ENCODE results near the gene PIKFYVE.
"Not testable (repeated sequence)": the region's sequence is repeated elsewhere in the genome, so short reads cannot be mapped to it uniquely, and the experiment has no call there.

Gene PIKFYVE

GRCh38 chr2:208384637-208385036 lies 118.6 kb downstream of the PIKFYVE start:
- no peak for DNase-seq (ENCODE audit: low read depth)
- no peak overlapping the region for H3K4me3 ChIP-seq (ENCODE audit: low read depth, low read length)
- no peak for TF ChIP-seq MYC (IDR thresholded peaks at IDR 0.05; ENCODE audit: low read depth, low read length)
- TF ChIP-seq POLR2A (IDR thresholded peaks at IDR 0.05; ENCODE audit: extremely low read depth, insufficient read length), result no peak
- TF ChIP-seq CTCF (IDR thresholded peaks at IDR 0.05; ENCODE audit: low read depth, low read length), result no peak
- no peak for TF ChIP-seq MAX (IDR thresholded peaks at IDR 0.05; ENCODE audit: low read depth, low read length)

- no peak overlapping the region for H3K4me3 ChIP-seq (ENCODE audit: low read depth, low read length)
- TF ChIP-seq POLR2A (IDR thresholded peaks at IDR 0.05; ENCODE audit: extremely low read depth, insufficient read length) (no peak), CTCF (IDR thresholded peaks at IDR 0.05; ENCODE audit: low read depth, low read length) (no peak), MAX (IDR thresholded peaks at IDR 0.05; ENCODE audit: low read depth, low read length) (no peak), MYC (IDR thresholded peaks at IDR 0.05; ENCODE audit: low read depth, low read length) (no peak)
- DNase-seq (ENCODE audit: low read depth), result no peak
These were observed 120.5 kb downstream of the PIKFYVE start for GRCh38 chr2:208386541-208386940.

- DNase-seq (ENCODE audit: low read depth), result no peak
- no peak for TF ChIP-seq MAX (IDR thresholded peaks at IDR 0.05; ENCODE audit: low read depth, low read length)
- TF ChIP-seq CTCF (IDR thresholded peaks at IDR 0.05; ENCODE audit: low read depth, low read length), result no peak
- no peak for TF ChIP-seq POLR2A (IDR thresholded peaks at IDR 0.05; ENCODE audit: extremely low read depth, insufficient read length)
- TF ChIP-seq MYC (IDR thresholded peaks at IDR 0.05; ENCODE audit: low read depth, low read length), result no peak
These were observed 123.9 kb downstream of the PIKFYVE start for GRCh38 chr2:208389940-208390339.

GRCh38 chr2:208392300-208392699 lies 126.2 kb downstream of the PIKFYVE start:
- no peak overlapping the region for H3K4me3 ChIP-seq (ENCODE audit: low read depth, low read length)
- TF ChIP-seq POLR2A (IDR thresholded peaks at IDR 0.05; ENCODE audit: extremely low read depth, insufficient read length), result no peak
- no peak for TF ChIP-seq MYC (IDR thresholded peaks at IDR 0.05; ENCODE audit: low read depth, low read length)
- TF ChIP-seq CTCF (IDR thresholded peaks at IDR 0.05; ENCODE audit: low read depth, low read length), result no peak
- TF ChIP-seq MAX (IDR thresholded peaks at IDR 0.05; ENCODE audit: low read depth, low read length), result no peak
- no peak for DNase-seq (ENCODE audit: low read depth)

More at GRCh38 chr2:208389940-208390339, 123.9 kb downstream of the PIKFYVE start:
- no peak overlapping the region for H3K4me3 ChIP-seq (ENCODE audit: low read depth, low read length)

GRCh38 chr2:208396796-208397195 lies 130.7 kb downstream of the PIKFYVE start:
- DNase-seq (ENCODE audit: low read depth); H3K4me3 ChIP-seq (ENCODE audit: low read depth, low read length): not testable (repeated sequence)

- no peak overlapping the region for H3K4me3 ChIP-seq (ENCODE audit: low read depth, low read length)
- DNase-seq (ENCODE audit: low read depth), result no peak
- TF ChIP-seq POLR2A (IDR thresholded peaks at IDR 0.05; ENCODE audit: extremely low read depth, insufficient read length), result no peak
- no peak for TF ChIP-seq CTCF (IDR thresholded peaks at IDR 0.05; ENCODE audit: low read depth, low read length)
- no peak for TF ChIP-seq MAX (IDR thresholded peaks at IDR 0.05; ENCODE audit: low read depth, low read length)
These were observed 133.1 kb downstream of the PIKFYVE start for GRCh38 chr2:208399201-208399600.
